Mesenchymal stem cell (in vitro differentiated cells and primary cell): ENCODE measurements around the gene CFAP70.

ENCODE experiments used
- DNase-seq: peaks from one replicate; pipeline ENCODE4 v3.0.0-alpha.2; 2013
- H2AFZ ChIP-seq: one replicate; pipeline ENCODE4 v1.6.1; 2013; ENCODE audit warnings: low read depth, mild to moderate bottlenecking, control low read depth, inconsistent platforms, low read length, moderate library complexity
- H2AK5ac ChIP-seq: 2 replicates; pipeline ENCODE4 v1.6.1; 2013; ENCODE audit warnings: low read length, moderate library complexity, mild to moderate bottlenecking, inconsistent platforms; ENCODE audit not compliant: severe bottlenecking
- H2BK120ac ChIP-seq: one replicate; pipeline ENCODE4 v1.6.1; 2013; ENCODE audit warnings: low read depth, mild to moderate bottlenecking, inconsistent platforms, low read length, moderate library complexity
- H2BK12ac ChIP-seq, 2 experiments: one replicate each; pipeline ENCODE4 v1.6.1; 2013; ENCODE audit warnings: inconsistent platforms in 2 of 2, low read length in 2 of 2, mild to moderate bottlenecking in 2 of 2, moderate library complexity in 2 of 2, control low read depth in 1 of 2
- H2BK15ac ChIP-seq: one replicate; pipeline ENCODE4 v1.6.1; 2013; ENCODE audit warnings: mild to moderate bottlenecking, low read depth, inconsistent platforms; ENCODE audit not compliant: poor library complexity, severe bottlenecking
- H2BK5ac ChIP-seq: 2 replicates; pipeline ENCODE4 v1.6.1; 2013; ENCODE audit warnings: low read depth, mild to moderate bottlenecking, low read length, control low read depth, inconsistent platforms; ENCODE audit not compliant: poor library complexity, severe bottlenecking
- H3K14ac ChIP-seq, 2 experiments: one replicate each; pipeline ENCODE4 v1.6.1; 2013; ENCODE audit warnings: inconsistent platforms in 2 of 2, low read length in 2 of 2, control low read depth in 1 of 2, mild to moderate bottlenecking in 1 of 2, moderate library complexity in 1 of 2
- H3K18ac ChIP-seq, 2 experiments: one replicate each; pipeline ENCODE4 v1.6.1; 2013; ENCODE audit warnings: inconsistent platforms in 2 of 2, low read length in 2 of 2, control low read depth in 1 of 2, low read depth in 1 of 2, mild to moderate bottlenecking in 1 of 2
- H3K23ac ChIP-seq, 2 experiments: one replicate each; pipeline ENCODE4 v1.6.1; 2013; ENCODE audit warnings: inconsistent platforms in 2 of 2, low read length in 2 of 2, mild to moderate bottlenecking in 2 of 2, moderate library complexity in 2 of 2, control low read depth in 1 of 2
- H3K27ac ChIP-seq: 2 replicates; pipeline ENCODE4 v1.5.1; 2013; ENCODE audit warnings: mild to moderate bottlenecking, moderate library complexity, low read length, control low read depth, inconsistent platforms; ENCODE audit not compliant: poor library complexity, severe bottlenecking
- H3K27me3 ChIP-seq, 2 experiments: 2 replicates each; pipeline versions ENCODE4 v1.6.1 to v1.7.0; 2013; ENCODE audit warnings: low read length in 2 of 2, mild to moderate bottlenecking in 2 of 2, moderate library complexity in 2 of 2, control low read depth in 1 of 2, inconsistent platforms in 1 of 2; ENCODE audit not compliant: control insufficient read depth in 1 of 2, insufficient read depth in 1 of 2
- H3K36me3 ChIP-seq, 2 experiments: 2 replicates each; pipeline versions ENCODE4 v1.6.1 to v1.7.0; 2013; ENCODE audit warnings: low read length in 2 of 2, control low read depth in 1 of 2, inconsistent platforms in 1 of 2, low read depth in 1 of 2, mild to moderate bottlenecking in 1 of 2; ENCODE audit not compliant: insufficient read depth in 2 of 2, control insufficient read depth in 1 of 2
- H3K4ac ChIP-seq, 2 experiments: one replicate each; pipeline ENCODE4 v1.6.1; 2013; ENCODE audit warnings: inconsistent platforms in 2 of 2, low read length in 2 of 2, mild to moderate bottlenecking in 2 of 2, moderate library complexity in 2 of 2, control low read depth in 1 of 2, low read depth in 1 of 2
- H3K4me1 ChIP-seq: 2 replicates; pipeline ENCODE4 v1.6.1; 2013; ENCODE audit warnings: low read depth, low read length, control low read depth; ENCODE audit not compliant: control insufficient read depth, insufficient read depth
- H3K4me2 ChIP-seq: 2 replicates; pipeline ENCODE4 v1.6.1; 2013; ENCODE audit warnings: low read length, mild to moderate bottlenecking, inconsistent platforms; ENCODE audit not compliant: poor library complexity, severe bottlenecking
- H3K4me3 ChIP-seq, 2 experiments: 2 replicates each; pipeline versions ENCODE4 v1.5.1 to v1.7.0; 2013; ENCODE audit warnings: low read length in 2 of 2, mild to moderate bottlenecking in 2 of 2, control low read depth in 1 of 2, low read depth in 1 of 2; ENCODE audit not compliant: insufficient read depth in 1 of 2
- H3K79me1 ChIP-seq: replicated peaks from 2 replicates; pipeline ENCODE4 v1.6.1; 2013; ENCODE audit warnings: mild to moderate bottlenecking, control low read depth, low read length, inconsistent platforms; ENCODE audit not compliant: poor library complexity, severe bottlenecking
- H3K9ac ChIP-seq: 2 replicates; pipeline ENCODE4 v1.7.0; 2013; ENCODE audit warnings: mild to moderate bottlenecking, low read length, moderate library complexity
- H3K9me3 ChIP-seq: 2 replicates; pipeline ENCODE4 v1.7.0; 2013; ENCODE audit warnings: mild to moderate bottlenecking, low read length; ENCODE audit not compliant: control insufficient read depth
- H4K8ac ChIP-seq: one replicate; pipeline ENCODE4 v1.6.1; 2013; ENCODE audit warnings: inconsistent platforms, mild to moderate bottlenecking, low read length, moderate library complexity
- H4K91ac ChIP-seq: one replicate; pipeline ENCODE4 v1.6.1; 2013; ENCODE audit warnings: mild to moderate bottlenecking, low read length, inconsistent platforms
- WGBS: methylation state at CpG from one replicate; pipeline ENCODE4 v1.1.7; 2013; ENCODE audit warnings: mixed read lengths; 5-methylcytosine and 5-hydroxymethylcytosine counted together

The CFAP70 gene

GRCh38 chr10:73233883-73234282, 124.8 kb downstream of the CFAP70 start:
- no peak overlapping the region for H3K4ac ChIP-seq
- H4K91ac ChIP-seq, result no peak overlapping the region
- no peak overlapping the region for H2BK12ac ChIP-seq
- no peaks in the 10 kb centered on the region for H3K9me3 ChIP-seq
- H2BK15ac ChIP-seq, result no peak overlapping the region
- no peak overlapping the region for H2BK5ac ChIP-seq
- no peak overlapping the region for H3K4me2 ChIP-seq
- no peak for DNase-seq
- no peak overlapping the region for H3K4me3 ChIP-seq
- no peaks in the 10 kb centered on the region for H3K27me3 ChIP-seq
- H3K36me3 ChIP-seq, result peaks cover 11 to 86% of the 10 kb centered on the region in 2 experiments
- no peak overlapping the region for H2AFZ ChIP-seq
- peaks cover 6% of the 10 kb centered on the region for H3K79me1 ChIP-seq
- H3K4me1 ChIP-seq, result no peaks in the 10 kb centered on the region
- 100% methylated on average over 2 of the region's 2 CpGs for WGBS
- H2BK120ac ChIP-seq, result no peak overlapping the region
- no peak overlapping the region for H2AK5ac ChIP-seq
- peak overlapping the region; percentile 8 for H3K9ac ChIP-seq
- no peak overlapping the region for H4K8ac ChIP-seq
- no peak overlapping the region for H3K18ac ChIP-seq
- H3K14ac ChIP-seq, result no peak overlapping the region
- H3K27ac ChIP-seq, result no peak overlapping the region
- no peak overlapping the region for H3K23ac ChIP-seq

DNA sequence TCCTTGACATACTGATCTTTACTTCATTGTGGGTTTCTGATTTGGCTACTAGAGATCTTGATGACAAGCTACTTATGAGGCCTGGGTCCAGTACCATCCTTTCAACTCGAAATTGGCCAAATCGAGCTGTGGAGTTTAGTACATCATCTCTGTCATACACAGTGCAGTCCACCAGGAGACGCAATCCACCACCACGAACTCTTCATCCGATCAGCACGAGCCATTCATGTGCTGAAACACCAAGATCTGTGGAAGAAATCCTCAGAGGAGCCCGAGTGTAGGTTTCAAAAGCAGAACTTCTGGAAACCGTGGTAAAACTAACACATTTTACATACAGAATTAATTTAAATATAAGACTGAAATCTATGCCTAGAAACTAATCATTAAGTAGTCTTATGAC, 125.8 kb downstream of the CFAP70 start:
- H3K27ac ChIP-seq, result no peak overlapping the region
- no peak overlapping the region for H3K9ac ChIP-seq
- H2BK120ac ChIP-seq, result no peak overlapping the region
- no peak overlapping the region for H3K4me2 ChIP-seq
- no peak overlapping the region for H2AK5ac ChIP-seq
- H3K14ac ChIP-seq, result no peak overlapping the region
- no peak overlapping the region for H2BK12ac ChIP-seq
- no peaks in the 10 kb centered on the region for H3K27me3 ChIP-seq
- no peak overlapping the region for H3K23ac ChIP-seq
- H4K8ac ChIP-seq, result no peak overlapping the region
- no peak overlapping the region for H3K18ac ChIP-seq
- no peak overlapping the region for H2AFZ ChIP-seq
- H3K79me1 ChIP-seq, result peaks cover 6% of the 10 kb centered on the region
- H3K36me3 ChIP-seq, result peaks cover 11 to 83% of the 10 kb centered on the region in 2 experiments
- H3K4me1 ChIP-seq, result no peaks in the 10 kb centered on the region
- 97% methylated on average over 6 of the region's 8 CpGs for WGBS
- no peaks in the 10 kb centered on the region for H3K9me3 ChIP-seq
- H3K4me3 ChIP-seq, result no peak overlapping the region
- no peak overlapping the region for H3K4ac ChIP-seq
- DNase-seq, result no peak
- no peak overlapping the region for H2BK15ac ChIP-seq
- no peak overlapping the region for H2BK5ac ChIP-seq
- H4K91ac ChIP-seq, result no peak overlapping the region

GRCh38 chr10:73229567-73229966, 129.1 kb downstream of the CFAP70 start:
- Histone ChIP-seq H4K91ac (no peak overlapping the region), H2AK5ac (no peak overlapping the region), H3K23ac (no peak overlapping the region), H3K27me3 (no peaks in the 10 kb centered on the region), H3K4me1 (no peaks in the 10 kb centered on the region), H3K18ac (no peak overlapping the region), H2BK12ac (no peak overlapping the region), H3K4ac (no peak overlapping the region), H3K79me1 (peaks cover 1% of the 10 kb centered on the region), H3K4me3 (no peak overlapping the region), H3K4me2 (no peak overlapping the region), H2BK5ac (no peak overlapping the region), H3K14ac (no peak overlapping the region), H3K36me3 (peaks cover under 1 to 64% of the 10 kb centered on the region in 2 experiments), H3K9me3 (no peaks in the 10 kb centered on the region), H3K9ac (no peak overlapping the region), H2BK120ac (no peak overlapping the region), H4K8ac (no peak overlapping the region), H2AFZ (no peak overlapping the region), H2BK15ac (no peak overlapping the region), H3K27ac (no peak overlapping the region)
- DNase-seq, result no peak
- 95% methylated on average over 6 of the region's 6 CpGs for WGBS

- no peak overlapping the region for H3K18ac ChIP-seq
- no peak overlapping the region for H2BK12ac ChIP-seq
- H3K36me3 ChIP-seq, result peaks cover 0 to 55% of the 10 kb centered on the region in 2 experiments
- no peaks in the 10 kb centered on the region for H3K27me3 ChIP-seq
- no peak overlapping the region for H2BK120ac ChIP-seq
- no peak overlapping the region for H3K4ac ChIP-seq
- H2BK5ac ChIP-seq, result no peak overlapping the region
- no peak overlapping the region for H2AK5ac ChIP-seq
- H2AFZ ChIP-seq, result no peak overlapping the region
- H3K4me2 ChIP-seq, result no peak overlapping the region
- H3K79me1 ChIP-seq, result no peaks in the 10 kb centered on the region
- H3K14ac ChIP-seq, result no peak overlapping the region
- H3K9me3 ChIP-seq, result no peaks in the 10 kb centered on the region
- H3K23ac ChIP-seq, result no peak overlapping the region
- H3K9ac ChIP-seq, result no peak overlapping the region
- H3K4me1 ChIP-seq, result no peaks in the 10 kb centered on the region
- WGBS, result 100% methylated on average over 2 of the region's 3 CpGs
- no peak overlapping the region for H2BK15ac ChIP-seq
- H4K8ac ChIP-seq, result no peak overlapping the region
- no peak overlapping the region for H4K91ac ChIP-seq
- H3K27ac ChIP-seq, result no peak overlapping the region
- DNase-seq, result no peak
- no peak overlapping the region for H3K4me3 ChIP-seq
These were observed 130.4 kb downstream of the CFAP70 start for GRCh38 chr10:73228247-73228646.
